ENCODE results near the gene RNF157.

The RNF157 gene

DNA sequence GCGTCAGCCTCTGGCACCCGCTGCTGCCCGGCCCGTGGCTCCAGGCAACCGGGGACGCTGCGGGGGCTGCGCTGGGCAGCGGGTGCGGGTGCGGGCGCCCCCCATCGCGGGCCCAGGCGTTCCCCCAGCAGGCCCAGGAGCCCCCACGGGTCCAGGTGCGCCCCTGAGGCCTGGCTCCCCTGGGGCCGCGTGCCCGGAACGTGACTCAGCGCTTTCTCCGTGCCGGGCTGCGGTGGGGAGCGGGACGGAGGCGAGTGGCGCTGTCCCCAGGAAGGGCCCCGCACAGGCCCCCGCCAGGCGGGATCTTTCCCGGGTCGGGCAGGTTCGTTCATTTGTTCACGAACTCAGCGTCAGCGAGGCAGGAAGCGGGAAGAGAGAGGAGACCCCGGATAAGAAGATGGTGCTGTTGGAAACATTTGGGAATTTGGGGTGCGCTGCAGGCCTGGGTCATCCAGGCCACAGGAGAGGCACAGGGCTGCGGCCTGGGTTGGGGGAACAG is 118.3 kb downstream of the RNF157 start:
- no peak for DNase-seq

DNA sequence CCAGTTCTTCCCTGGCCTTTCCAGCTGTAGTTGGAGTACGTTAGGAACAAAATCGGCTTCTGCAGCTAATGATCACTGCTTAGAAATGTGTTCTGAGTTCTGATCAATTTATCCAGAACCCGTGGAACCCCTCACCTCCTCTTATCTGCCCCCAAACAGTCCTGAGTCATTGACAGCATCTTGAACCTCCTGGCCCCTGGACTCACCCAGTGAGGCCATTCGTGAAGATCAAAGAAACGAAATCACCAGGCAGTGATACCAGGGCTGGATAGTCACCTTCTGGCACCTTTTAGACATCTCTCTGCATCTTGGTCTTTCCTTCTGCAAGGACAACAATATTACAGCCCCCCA is 119.7 kb downstream of the RNF157 start:
- no peak for DNase-seq

DNA sequence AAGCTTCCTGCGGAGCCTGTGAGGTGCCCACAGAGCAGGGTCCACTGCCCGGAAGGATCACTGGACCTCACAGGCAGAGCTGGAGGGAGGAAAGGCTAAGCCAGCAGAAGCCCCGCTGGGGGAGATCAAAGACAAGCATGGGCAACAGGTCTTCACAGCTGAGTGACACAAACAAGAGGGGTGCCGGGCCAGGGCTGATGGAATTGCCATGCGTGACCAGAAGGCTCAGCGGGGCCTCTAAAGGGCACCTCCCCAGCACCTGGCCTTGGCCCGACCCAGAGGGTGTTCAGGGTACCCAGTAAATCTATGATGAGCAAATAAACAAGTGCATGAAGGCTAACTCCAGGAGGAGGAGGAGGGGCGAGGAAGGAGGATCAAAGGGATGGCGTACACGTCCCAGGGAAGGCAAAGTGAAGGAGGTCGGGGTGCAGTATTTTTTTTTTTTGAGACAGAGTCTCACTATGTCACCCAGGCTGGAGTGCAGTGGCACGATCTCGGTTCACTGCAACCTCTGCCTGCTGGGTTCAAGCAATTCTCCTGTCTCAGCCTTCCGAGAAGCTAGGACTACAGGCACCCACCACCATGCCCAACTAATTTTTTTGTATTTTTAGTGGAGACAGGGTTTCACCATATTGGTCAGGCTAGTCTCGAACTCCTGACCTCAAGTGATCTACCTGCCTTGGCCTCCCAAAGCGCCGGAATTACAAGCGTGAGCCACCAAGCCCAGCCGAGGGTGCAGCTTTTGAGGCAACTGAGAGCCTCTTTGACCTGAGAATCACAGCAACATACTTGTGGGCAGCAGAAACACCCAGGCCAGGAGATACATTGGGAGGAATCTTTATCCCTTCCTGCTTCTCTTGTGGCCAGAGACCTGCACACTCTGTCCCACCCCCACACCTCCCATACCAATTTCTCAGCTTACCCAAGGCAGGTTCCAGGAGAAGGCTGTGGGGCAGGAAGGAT is 120.6 kb downstream of the RNF157 start:
- no peak for DNase-seq

DNA sequence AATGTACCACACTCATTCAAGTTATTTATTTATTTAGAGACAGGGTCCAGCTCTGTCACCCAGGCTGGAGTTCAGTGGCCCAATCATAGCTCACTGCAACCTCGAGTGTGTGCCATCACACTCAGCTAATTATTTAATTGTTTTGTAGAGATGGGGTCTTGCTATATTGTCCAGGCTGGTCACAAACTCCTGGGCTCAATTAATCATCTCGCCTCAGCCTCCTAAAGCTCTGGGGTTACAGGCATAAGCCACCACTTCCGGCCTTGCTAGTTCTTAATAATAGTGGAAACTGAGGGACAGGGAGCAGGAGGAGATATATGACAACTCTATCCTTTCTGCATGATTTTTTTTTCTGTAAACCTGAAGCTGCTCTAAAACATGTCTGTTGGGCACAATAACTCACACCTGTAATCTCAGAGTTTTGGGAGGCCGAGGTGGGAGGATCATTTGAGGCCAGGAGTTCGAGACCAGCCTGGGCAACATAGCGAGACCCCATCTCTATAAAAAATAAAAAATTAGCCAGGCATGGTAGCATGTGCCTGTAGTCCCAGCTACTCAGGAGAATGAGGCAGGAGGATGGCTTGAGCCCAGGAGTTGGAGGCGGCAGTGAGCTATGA is 125.0 kb downstream of the RNF157 start:
- DNase-seq, result no peak

DNA sequence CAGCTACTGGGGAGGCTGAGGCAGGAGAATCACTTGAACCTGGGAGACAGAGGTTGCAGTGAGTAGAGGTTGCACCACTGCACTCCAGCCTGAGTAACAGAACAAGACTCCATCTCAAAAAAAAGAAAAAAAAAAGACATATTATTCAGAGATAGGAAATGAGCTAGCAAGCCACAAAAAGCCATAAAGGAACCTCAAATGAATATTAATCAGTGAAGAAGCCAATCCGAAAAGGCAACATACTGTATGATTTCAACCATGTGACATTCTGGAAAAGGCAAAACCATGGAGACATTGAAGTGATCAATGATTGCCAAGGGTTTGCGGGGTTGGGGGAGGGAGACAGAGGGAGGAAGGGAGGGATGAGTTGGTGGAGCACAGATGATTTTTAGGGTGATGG is 128.3 kb downstream of the RNF157 start:
- DNase-seq, result no peak

DNA sequence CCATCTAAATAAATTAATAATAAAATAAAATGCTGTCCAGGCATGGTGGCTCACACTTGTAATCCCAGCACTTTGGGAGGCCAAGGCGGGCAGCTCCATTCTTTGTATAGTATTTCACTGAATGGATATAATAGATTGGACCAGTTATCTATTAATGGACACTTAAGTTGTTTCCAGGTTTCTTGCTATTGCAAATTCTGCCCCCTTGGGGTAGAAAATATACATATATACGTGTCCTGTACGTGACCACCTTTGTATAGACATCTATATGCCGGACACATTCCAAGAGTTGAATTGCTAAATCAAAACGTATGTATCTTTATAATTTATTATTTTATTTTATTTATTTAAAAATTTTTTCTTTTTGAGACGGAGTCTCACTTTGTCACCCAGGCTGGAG is 132.8 kb downstream of the RNF157 start:
- no peak for DNase-seq

DNA sequence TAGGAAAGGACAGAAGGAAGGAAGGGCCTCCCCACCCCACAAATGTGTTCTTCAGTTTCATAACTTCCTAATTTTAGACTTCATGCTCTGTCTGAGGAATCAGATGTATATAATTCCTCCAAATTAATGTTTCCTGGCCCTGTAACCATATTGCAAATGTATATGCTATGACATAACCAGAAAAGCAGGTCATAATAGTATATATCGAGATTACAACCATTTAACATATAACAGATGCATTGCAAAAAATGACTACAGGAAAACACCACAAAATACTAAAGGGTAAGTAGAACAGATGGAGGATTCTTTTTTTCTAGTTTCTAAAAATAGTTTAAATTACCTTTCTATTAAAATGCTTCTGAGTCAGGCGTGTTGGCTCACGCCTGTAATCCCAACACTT is 133.6 kb downstream of the RNF157 start:
- DNase-seq, result no peak

DNA sequence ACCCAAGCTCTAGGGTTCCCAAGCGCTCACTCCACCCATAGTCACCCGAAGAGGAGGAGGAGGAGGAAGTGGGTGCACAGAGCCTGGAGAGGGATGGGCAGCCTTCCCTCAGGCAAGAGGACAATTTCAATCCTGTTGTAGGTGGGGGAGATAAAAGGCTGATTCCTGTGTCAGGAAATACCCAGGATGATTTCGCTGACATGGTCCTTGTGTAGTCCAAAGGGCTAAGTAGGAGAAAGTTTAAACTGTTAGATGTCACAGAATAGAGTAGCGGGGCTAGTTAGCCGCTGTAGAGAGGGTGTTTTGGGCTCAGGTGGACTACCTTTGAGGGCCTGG is 135.4 kb downstream of the RNF157 start:
- DNase-seq, result no peak

DNA sequence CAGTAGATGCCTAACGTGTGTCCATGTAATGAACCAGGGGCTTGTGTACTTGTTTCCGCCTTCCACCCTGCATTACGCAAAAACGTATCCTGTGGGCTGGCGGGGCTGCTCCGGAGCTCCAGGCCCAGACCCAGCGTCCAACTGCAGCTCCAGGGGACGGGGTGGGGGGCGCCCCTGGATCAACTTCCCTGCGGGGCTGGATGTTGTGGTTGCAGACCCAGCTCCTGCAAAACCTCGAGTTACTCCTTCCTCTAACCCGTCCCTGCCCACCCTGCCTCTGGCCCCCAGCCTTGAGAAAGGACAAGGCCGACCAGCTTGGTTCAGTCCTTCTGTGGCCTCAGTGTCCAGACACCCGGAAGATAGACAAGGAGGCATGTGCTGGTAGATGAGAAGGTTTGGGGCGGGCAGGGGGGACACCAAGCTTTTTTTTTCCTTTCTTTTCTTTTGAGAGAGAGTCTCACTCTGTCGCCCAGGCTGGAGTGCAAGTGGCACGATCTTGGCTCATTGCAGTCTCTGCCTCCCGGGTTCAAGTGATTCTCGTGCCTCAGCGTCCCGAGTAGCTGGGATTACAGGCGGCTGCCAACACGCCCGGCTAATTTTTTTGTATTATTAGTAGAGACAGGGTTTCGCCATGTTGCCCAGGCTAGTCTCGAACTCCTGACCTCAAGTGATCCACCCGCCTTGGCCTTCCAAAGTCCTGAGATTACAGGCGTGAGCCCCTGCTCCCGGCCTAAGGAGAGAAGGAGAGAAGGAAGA is 136.0 kb downstream of the RNF157 start:
- DNase-seq, result no peak

DNA sequence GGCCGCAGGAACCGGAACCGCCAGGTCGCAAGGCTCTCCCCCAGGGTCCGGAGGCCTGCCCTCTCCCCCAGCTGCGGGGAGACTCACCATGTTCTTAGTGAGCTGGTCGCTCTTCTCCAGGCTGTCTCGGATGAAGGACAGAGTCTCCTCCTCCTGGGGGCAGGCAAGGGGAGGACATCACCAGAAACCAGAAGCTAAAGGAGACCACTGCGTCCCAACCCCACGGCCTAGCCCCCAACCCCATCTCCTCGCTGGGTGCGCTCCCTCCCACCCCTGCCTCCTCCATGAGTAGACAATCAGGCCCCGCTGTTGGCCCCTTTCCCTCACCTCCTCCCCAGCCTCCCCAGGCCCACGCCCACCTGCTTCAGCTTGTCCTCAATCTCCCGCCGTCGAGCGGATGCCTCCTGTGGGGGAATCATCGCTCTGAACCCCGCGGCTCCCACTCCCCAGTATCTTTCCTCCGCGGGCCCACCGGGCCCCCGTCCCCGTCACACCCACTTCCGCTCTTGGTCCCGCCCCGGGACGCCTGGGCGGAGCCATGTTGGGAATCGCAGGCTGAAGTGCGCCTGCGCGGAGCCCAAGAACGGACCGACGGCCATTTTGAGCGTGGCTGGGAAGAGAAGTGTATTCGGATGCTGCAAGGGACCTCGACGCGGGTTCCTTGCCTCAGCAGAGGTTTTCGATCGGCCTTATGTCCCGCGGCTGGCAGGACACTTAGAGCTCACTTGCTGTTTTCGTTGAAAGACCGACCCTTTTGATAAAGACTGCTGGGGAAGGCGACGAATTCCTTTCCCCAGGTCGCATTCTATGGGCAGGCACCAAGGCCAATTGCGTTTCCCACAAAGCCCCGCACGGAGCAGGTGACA is 136.8 kb downstream of the RNF157 start, which contains the start of gene EXOC7:
Gene EXOC7, minus strand, starts transcription at position 514 of the 866 bp plus-strand sequence. Its CDS starts 95 bp downstream, at position 419.
- DNase-seq, result peak; percentile 57

DNA sequence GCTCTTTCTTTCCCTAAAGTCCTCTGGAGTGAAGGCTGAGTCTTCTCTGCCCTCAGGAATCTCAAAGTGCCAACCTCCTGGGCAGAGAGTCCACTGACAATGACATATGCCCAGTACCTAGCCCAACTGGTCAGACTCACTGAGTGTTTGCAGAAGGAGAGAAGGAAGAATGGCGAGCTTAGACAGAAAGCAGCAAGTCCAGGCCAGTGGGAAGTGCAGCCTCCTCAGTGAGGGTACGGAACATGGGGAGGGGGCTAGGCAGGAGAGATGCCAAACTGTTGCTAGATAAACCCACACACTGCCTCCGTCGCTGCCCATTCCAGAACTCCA is 137.4 kb downstream of the RNF157 start:
- DNase-seq, result no peak

DNA sequence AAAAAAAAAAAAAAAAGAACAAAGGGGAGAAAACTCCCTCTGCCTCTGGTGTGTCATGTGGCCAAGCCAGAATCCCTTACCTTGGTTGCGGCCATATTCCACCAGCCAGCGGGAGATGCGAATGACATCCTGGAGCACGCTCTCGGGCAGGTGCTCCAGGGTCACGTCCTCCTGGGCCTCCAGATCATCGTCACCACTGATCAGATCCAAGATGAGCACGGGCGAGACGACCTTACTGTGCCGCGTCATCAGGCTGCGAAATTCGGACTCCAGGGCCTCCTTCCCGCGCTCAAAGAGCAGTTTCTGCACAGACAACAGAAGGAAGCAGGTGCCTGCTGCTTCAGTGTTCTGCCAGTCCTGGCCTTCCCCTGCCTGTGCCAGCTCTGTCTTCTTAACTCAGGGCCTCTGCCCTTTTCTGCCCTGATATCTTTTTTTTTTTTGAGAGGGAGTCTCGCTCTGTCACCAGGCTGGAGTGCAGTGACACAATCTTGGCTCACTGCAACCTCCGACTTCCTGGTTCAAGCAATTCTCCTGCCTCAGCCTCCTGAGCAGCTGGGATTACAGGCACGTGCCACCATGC is 142.5 kb downstream of the RNF157 start:
- no peak for DNase-seq

DNA sequence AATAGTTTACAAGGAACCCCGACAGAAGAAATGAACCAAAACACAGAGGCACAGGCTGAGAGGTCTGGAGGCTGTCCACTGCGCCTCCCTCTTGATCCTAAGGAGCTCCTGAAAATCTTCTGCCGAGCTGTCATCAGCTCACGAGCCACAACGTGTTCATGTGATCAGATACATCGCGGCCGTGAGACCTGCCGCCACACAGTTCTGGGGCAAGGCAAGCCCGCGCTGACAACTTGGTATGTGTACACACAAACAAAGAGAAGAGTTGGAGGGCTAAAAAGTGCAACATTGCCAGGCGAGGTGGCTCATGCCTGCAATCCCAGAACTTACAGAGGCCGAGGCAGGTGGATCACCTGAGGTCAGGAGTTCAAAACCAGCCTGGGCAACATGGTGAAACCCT is 144.3 kb downstream of the RNF157 start:
- DNase-seq, result no peak

DNA sequence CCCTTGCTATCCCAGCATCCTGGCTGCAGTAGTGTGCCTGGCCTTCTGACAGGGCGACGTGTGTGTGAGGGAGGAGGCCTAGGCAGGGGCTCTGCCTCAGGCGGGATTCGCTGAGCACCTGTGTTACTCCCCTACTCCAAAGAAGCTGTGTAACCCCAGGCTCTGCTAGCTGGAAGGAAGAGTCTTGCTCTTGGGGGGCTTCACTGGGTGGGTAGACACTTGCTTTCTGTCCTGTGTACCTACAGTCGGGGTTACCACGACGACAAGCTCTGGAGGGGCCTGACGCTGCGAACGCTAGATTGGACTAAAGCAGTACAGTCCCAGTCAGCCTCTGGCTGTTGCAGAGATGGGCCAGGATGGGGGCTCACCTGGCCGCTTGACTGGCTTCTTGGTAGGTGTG is 146.2 kb downstream of the RNF157 start:
- DNase-seq, result no peak

DNA sequence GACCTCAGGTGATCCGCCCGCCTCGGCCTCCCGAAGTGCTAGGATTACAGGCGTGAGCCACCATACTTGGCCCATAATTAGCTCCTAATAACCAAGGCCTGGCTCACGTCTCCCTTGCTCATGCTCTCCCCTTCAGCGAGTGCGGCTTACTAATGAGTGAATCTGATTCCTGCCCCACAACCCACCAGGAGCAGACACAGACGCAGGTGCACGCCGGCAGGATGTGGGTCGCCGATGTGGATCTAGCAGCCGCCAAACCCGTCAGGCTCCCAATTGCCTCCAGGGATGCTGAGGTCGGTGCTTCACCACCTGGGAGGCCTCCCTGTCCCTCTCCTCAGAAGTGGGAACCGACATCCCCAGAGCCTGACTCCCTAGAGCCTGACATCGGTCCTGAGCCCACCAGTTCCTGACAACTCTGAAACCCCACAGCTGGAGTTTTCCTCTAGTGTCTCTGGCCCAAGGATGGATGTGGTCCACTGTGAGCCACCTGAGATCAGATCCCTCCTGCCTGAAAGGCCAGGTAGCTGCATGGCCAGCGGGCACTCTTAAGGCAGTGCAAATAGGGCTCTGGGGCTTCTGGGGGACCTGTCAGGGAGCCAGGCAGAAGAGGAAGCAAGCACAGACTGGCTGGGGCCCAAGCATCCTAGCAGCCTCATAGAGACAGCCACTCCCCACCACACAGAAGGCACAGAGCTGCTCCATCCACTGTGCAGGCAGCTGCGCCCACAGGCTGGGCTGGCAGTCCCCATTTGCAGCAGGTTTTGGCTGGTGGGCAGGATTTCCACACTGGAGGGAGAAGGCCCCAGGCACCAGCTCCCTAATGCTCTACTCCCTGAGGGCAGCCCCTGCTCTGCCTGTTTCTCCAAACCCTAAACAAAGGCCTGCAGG is 147.5 kb downstream of the RNF157 start:
- no peak for DNase-seq

Data from NCI-H2029 treated with DMSO at 0.1 percent for 48 hours (cell line).